H9 (cell line): ENCODE results near the gene NUP58. TPM values are rescaled to one million over a fixed set of nuclear protein-coding genes. Genes with fewer than 3 reads are reported as not detected.

Source experiments
- DNase-seq: peaks from one replicate; pipeline ENCODE4 v3.0.0-alpha.2; 2017
- H2AFZ ChIP-seq: one replicate; pipeline ENCODE4 v1.6.1; 2013; ENCODE audit warnings: mild to moderate bottlenecking, low read length, control low read depth, moderate library complexity
- H2AK5ac ChIP-seq: 2 replicates; pipeline ENCODE4 v1.6.1; 2013; ENCODE audit warnings: low read length, control low read depth, mixed read lengths; ENCODE audit not compliant: insufficient read length
- H2BK120ac ChIP-seq: one replicate; pipeline ENCODE4 v1.6.1; 2013; ENCODE audit warnings: low read depth, mild to moderate bottlenecking, low read length, control low read depth, inconsistent platforms; ENCODE audit not compliant: poor library complexity, severe bottlenecking
- H2BK12ac ChIP-seq: 2 replicates; pipeline ENCODE4 v1.6.1; 2013; ENCODE audit warnings: low read length, control low read depth, mixed read lengths, low read depth; ENCODE audit not compliant: insufficient read length
- H2BK15ac ChIP-seq: 2 replicates; pipeline ENCODE4 v1.6.1; 2013; ENCODE audit warnings: low read depth, low read length, control low read depth
- H2BK20ac ChIP-seq: one replicate; pipeline ENCODE4 v1.6.1; 2013; ENCODE audit warnings: low read depth, mild to moderate bottlenecking, low read length, control low read depth, inconsistent platforms; ENCODE audit not compliant: poor library complexity, severe bottlenecking
- H2BK5ac ChIP-seq: 2 replicates; pipeline ENCODE4 v1.6.1; 2013; ENCODE audit warnings: low read length, control low read depth, mixed read lengths; ENCODE audit not compliant: insufficient read length
- H3K14ac ChIP-seq: 2 replicates; pipeline ENCODE4 v1.6.1; 2013; ENCODE audit warnings: low read length, control low read depth; ENCODE audit not compliant: insufficient read depth
- H3K18ac ChIP-seq: 2 replicates; pipeline ENCODE4 v1.6.1; 2013; ENCODE audit warnings: low read depth, mild to moderate bottlenecking, mixed read lengths, low read length, control low read depth; ENCODE audit not compliant: insufficient read length
- H3K23ac ChIP-seq: 2 replicates; pipeline ENCODE4 v1.6.1; 2013; ENCODE audit warnings: low read length, control low read depth, mixed read lengths, low read depth; ENCODE audit not compliant: insufficient read length
- H3K23me2 ChIP-seq: 2 replicates; pipeline ENCODE4 v1.6.1; 2013; ENCODE audit warnings: low read depth, mild to moderate bottlenecking, mixed read lengths, low read length, control low read depth; ENCODE audit not compliant: insufficient read length, poor library complexity, severe bottlenecking
- H3K27ac ChIP-seq: 2 replicates; pipeline ENCODE4 v1.5.1; 2013; ENCODE audit warnings: low read length, control low read depth, mixed read lengths, low read depth; ENCODE audit not compliant: insufficient read length
- H3K27me3 ChIP-seq: 2 replicates; pipeline ENCODE4 v1.6.1; 2013; ENCODE audit warnings: low read length, control low read depth, inconsistent platforms; ENCODE audit not compliant: insufficient read depth
- H3K4ac ChIP-seq: 2 replicates; pipeline ENCODE4 v1.6.1; 2013; ENCODE audit warnings: low read depth, mild to moderate bottlenecking, control low read depth, inconsistent platforms, low read length, moderate library complexity
- H3K4me1 ChIP-seq: 2 replicates; pipeline ENCODE4 v1.6.1; 2013; ENCODE audit warnings: low read length, control low read depth, inconsistent platforms; ENCODE audit not compliant: insufficient read depth
- H3K4me2 ChIP-seq: 2 replicates; pipeline ENCODE4 v1.6.1; 2013; ENCODE audit warnings: low read length, control low read depth, mixed read lengths; ENCODE audit not compliant: insufficient read length, insufficient read depth
- H3K56ac ChIP-seq: 2 replicates; pipeline ENCODE4 v1.6.1; 2013; ENCODE audit warnings: low read depth, mild to moderate bottlenecking, mixed read lengths, low read length, control low read depth; ENCODE audit not compliant: insufficient read length
- H3K79me1 ChIP-seq: 2 replicates; pipeline ENCODE4 v1.6.1; 2013; ENCODE audit warnings: low read depth, mild to moderate bottlenecking, moderate library complexity, low read length, control low read depth, inconsistent platforms; ENCODE audit not compliant: insufficient read depth, poor library complexity, severe bottlenecking
- H3K79me2 ChIP-seq: 2 replicates; pipeline ENCODE4 v1.6.1; 2013; ENCODE audit warnings: low read length, control low read depth, inconsistent platforms; ENCODE audit not compliant: insufficient read depth
- H3K9ac ChIP-seq: 2 replicates; pipeline ENCODE4 v1.6.1; 2013; ENCODE audit warnings: low read length, control low read depth, mixed read lengths; ENCODE audit not compliant: insufficient read length; ENCODE audit errors: extremely low read depth
- H3K9me3 ChIP-seq: one replicate; pipeline ENCODE4 v1.6.1; 2013; ENCODE audit warnings: low read depth, low read length, inconsistent platforms; ENCODE audit not compliant: control insufficient read depth
- H3T11ph ChIP-seq: one replicate; pipeline ENCODE4 v1.6.1; 2013; ENCODE audit warnings: mild to moderate bottlenecking, low read length, control low read depth, inconsistent platforms
- H4K20me1 ChIP-seq: one replicate; pipeline ENCODE4 v1.6.1; 2013; ENCODE audit not compliant: control insufficient read depth, insufficient read length, insufficient read depth
- H4K5ac ChIP-seq: 2 replicates; pipeline ENCODE4 v1.6.1; 2013; ENCODE audit warnings: low read depth, mild to moderate bottlenecking, mixed read lengths, low read length, control low read depth; ENCODE audit not compliant: insufficient read length
- H4K8ac ChIP-seq: replicated peaks from 2 replicates; pipeline ENCODE4 v1.6.1; 2013; ENCODE audit warnings: low read length, control low read depth, mixed read lengths, low read depth; ENCODE audit not compliant: insufficient read length
- H4K91ac ChIP-seq: 2 replicates; pipeline ENCODE4 v1.6.1; 2013; ENCODE audit warnings: low read depth, mild to moderate bottlenecking, moderate library complexity, mixed read lengths, low read length, control low read depth; ENCODE audit not compliant: insufficient read length
- H3K27ac Mint-ChIP-seq, 3 experiments: 2 replicates in 2 of 3; 3 replicates in 1 of 3; pipeline ENCODE4 v1.8.0; 2020 to 2021; ENCODE audit warnings: mixed read lengths in 3 of 3, mild to moderate bottlenecking in 1 of 3, moderate library complexity in 1 of 3
- H3K27me3 Mint-ChIP-seq: 2 replicates; pipeline ENCODE4 v1.8.0; 2021; ENCODE audit warnings: low read depth, mild to moderate bottlenecking, moderate library complexity, mixed read lengths
- H3K36me3 Mint-ChIP-seq, 3 experiments: 2 replicates in 2 of 3; 3 replicates in 1 of 3; pipeline ENCODE4 v1.8.0; 2020 to 2021; ENCODE audit warnings: low read depth in 3 of 3, mixed read lengths in 3 of 3; ENCODE audit not compliant: insufficient read depth in 1 of 3
- H3K4me1 Mint-ChIP-seq, 2 experiments: 2 replicates each; pipeline ENCODE4 v1.8.0; 2020; ENCODE audit warnings: mixed read lengths in 2 of 2
- H3K4me3 Mint-ChIP-seq, 2 experiments: 2 replicates in 1 of 2; 3 replicates in 1 of 2; pipeline ENCODE4 v1.8.0; 2020 to 2021; ENCODE audit warnings: mild to moderate bottlenecking in 2 of 2, mixed read lengths in 2 of 2, moderate library complexity in 1 of 2
- H3K9me3 Mint-ChIP-seq, 2 experiments: 2 replicates in 1 of 2; 3 replicates in 1 of 2; pipeline ENCODE4 v1.8.0; 2020; ENCODE audit warnings: mild to moderate bottlenecking in 2 of 2, mixed read lengths in 2 of 2, moderate library complexity in 1 of 2
- CTCF ChIP-seq: fragments of 200-600 bp; sonication (generic); conservative IDR thresholded peaks from 3 replicates; pipeline ENCODE4 v1.8.0; 2021; ENCODE audit warnings: antibody characterized with exemption, mild to moderate bottlenecking
- WGBS: extraction: QIAGEN DNeasy Blood & Tissue Kit; methylation state at CpG from one replicate; pipeline ENCODE4 v1.1.7; 2013; ENCODE audit warnings: missing lambda C conversion rate, low lambda C conversion rate, mixed read lengths; ENCODE audit not compliant: insufficient read length; ENCODE audit errors: extremely low coverage; 5-methylcytosine and 5-hydroxymethylcytosine counted together
- total RNA-seq: library from RNA; stranded (reverse); gene quantifications from 2 replicates; pipeline ENCODE4 v1.2.1, GENCODE V29; 2021

Gene NUP58
- total RNA-seq, 1 experiment from 2014 or later = 77.6 TPM

GRCh38 chr13:25330541-25330940 lies 29.1 kb downstream of the NUP58 start:
- no CpG with 5 or more reads among the region's 1 CpG for WGBS
- no peak overlapping the region for H4K5ac ChIP-seq

More at GRCh38 chr13:25330541-25330940, 29.1 kb downstream of the NUP58 start:
- TF ChIP-seq CTCF = no peak
- no peak overlapping the region for H2BK12ac ChIP-seq
- no peak overlapping the region for H3K4me3 Mint-ChIP-seq
- H2BK120ac ChIP-seq = no peak overlapping the region
- H3K4ac ChIP-seq = no peak overlapping the region
- H3K18ac ChIP-seq = no peak overlapping the region
- H3T11ph ChIP-seq = no peak overlapping the region
- no peaks in the 10 kb centered on the region for H3K9me3 Mint-ChIP-seq
- H4K20me1 ChIP-seq = no peaks in the 10 kb centered on the region
- no peak overlapping the region for H3K4me2 ChIP-seq
- no peak overlapping the region for H3K14ac ChIP-seq
- H3K23ac ChIP-seq = no peak overlapping the region
- no peaks in the 10 kb centered on the region for H3K4me1 ChIP-seq
- H3K9me3 ChIP-seq = no peaks in the 10 kb centered on the region
- no peak overlapping the region for H3K56ac ChIP-seq
- H2AFZ ChIP-seq = no peak overlapping the region
- no peak overlapping the region for H2BK5ac ChIP-seq
- no peaks in the 10 kb centered on the region for H3K27me3 Mint-ChIP-seq
- no peak overlapping the region for H2BK15ac ChIP-seq
- DNase-seq = no peak
- no peak overlapping the region for H2BK20ac ChIP-seq
- no peak overlapping the region for H3K27ac Mint-ChIP-seq
- H3K79me1 ChIP-seq = no peaks in the 10 kb centered on the region
- no peak overlapping the region for H2AK5ac ChIP-seq
- no peak overlapping the region for H3K27ac ChIP-seq
- H4K8ac ChIP-seq = no peak overlapping the region
- H3K27me3 ChIP-seq = no peaks in the 10 kb centered on the region
- H3K36me3 Mint-ChIP-seq = peaks cover 10 to 79% (median 57%) of the 10 kb centered on the region in 3 experiments; a peak in 6 of 7 replicates
- H3K79me2 ChIP-seq = no peaks in the 10 kb centered on the region
- H3K4me1 Mint-ChIP-seq = no peaks in the 10 kb centered on the region
- no peak overlapping the region for H3K9ac ChIP-seq
- H4K91ac ChIP-seq = no peak overlapping the region
- no peaks in the 10 kb centered on the region for H3K23me2 ChIP-seq
